Measurements from ENCODE around the gene SLC16A14.

SLC16A14 gene

DNA sequence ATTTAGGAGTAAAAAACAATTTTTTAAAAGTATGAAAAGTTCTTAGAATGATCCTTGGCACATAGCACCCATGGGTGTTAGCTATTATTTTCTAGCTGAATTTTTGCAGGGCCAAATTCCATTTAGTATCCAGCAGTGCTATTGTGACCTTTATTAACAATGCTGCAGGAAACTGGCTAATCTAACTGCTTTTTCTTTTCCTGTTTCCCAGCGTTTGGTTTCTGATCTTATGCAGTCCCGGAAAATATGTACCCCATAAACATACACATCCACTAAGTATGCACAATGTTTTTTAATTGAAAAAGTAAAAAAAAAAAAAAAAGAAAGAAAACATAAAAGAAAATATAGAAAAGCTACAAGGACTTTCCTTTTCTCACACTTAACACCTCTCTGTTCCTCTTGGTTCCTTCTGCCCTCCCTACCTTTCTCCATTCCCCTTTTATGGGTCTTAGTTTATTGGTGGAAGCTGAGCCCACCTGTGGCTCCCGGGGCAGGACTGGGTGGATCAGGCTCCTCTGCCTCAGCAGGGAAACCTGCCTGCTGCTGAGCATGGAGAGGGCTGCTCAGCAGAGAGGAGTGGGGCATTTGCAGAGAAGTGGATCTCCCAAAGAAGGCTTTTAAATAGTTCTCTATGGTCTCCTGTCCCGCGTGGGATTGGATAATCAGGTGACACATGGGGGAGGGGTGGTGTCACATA is 9.3 kb upstream of the SLC16A14 start:
- TF ChIP-seq, protein P1, sequence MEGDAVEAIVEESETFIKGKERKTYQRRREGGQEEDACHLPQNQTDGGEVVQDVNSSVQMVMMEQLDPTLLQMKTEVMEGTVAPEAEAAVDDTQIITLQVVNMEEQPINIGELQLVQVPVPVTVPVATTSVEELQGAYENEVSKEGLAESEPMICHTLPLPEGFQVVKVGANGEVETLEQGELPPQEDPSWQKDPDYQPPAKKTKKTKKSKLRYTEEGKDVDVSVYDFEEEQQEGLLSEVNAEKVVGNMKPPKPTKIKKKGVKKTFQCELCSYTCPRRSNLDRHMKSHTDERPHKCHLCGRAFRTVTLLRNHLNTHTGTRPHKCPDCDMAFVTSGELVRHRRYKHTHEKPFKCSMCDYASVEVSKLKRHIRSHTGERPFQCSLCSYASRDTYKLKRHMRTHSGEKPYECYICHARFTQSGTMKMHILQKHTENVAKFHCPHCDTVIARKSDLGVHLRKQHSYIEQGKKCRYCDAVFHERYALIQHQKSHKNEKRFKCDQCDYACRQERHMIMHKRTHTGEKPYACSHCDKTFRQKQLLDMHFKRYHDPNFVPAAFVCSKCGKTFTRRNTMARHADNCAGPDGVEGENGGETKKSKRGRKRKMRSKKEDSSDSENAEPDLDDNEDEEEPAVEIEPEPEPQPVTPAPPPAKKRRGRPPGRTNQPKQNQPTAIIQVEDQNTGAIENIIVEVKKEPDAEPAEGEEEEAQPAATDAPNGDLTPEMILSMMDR (IDR thresholded peaks at IDR 0.05; ENCODE audit: insufficient read depth, low read length, missing control alignments), result no peak
- POLR2A ChIA-PET, result no interaction called here

DNA sequence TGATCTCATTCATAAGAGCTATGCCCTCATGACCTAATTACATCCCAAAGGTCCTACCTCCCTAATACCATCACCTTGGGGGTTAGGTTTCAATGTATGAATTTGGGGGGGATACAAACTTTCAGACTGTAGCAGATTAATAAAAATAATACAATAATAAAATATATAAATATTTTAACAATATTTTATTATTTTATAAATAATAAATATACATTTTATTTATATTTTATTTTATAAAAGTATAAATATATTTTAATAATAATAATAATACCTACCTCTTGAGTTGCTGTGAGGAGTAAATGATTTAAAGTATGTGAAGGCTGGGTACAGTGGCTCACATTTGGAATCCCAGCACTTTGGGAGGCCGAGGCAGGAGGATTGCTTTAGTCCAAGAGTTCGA is 8.1 kb upstream of the SLC16A14 start:
- TF ChIP-seq, protein P1 (IDR thresholded peaks at IDR 0.05; ENCODE audit: insufficient read depth, low read length, missing control alignments), result no peak
- POLR2A ChIA-PET, result no interaction called here
- DNase-seq (ENCODE audit: low read depth, low spot score), result no peak
- CTCF ChIA-PET, result interaction anchor here (0.5 to 3.3 kb wide), 2 partner anchors 10 to 67 kb away, joined by 3 to 16 read pairs; no protein-coding TSS in a partner anchor
- H3K4me3 ChIP-seq (ENCODE audit: low read depth, low read length), result no peak overlapping the region

More for the DNA sequence above, 9.3 kb upstream of the SLC16A14 start:
- DNase-seq (ENCODE audit: low read depth, low spot score), result no peak
- no peak overlapping the region for H3K4me3 ChIP-seq (ENCODE audit: low read depth, low read length)
- CTCF ChIA-PET, result interaction anchor here (3.3 kb wide), 1 partner anchor 11 kb away, joined by 16 read pairs; no protein-coding TSS in a partner anchor

DNA sequence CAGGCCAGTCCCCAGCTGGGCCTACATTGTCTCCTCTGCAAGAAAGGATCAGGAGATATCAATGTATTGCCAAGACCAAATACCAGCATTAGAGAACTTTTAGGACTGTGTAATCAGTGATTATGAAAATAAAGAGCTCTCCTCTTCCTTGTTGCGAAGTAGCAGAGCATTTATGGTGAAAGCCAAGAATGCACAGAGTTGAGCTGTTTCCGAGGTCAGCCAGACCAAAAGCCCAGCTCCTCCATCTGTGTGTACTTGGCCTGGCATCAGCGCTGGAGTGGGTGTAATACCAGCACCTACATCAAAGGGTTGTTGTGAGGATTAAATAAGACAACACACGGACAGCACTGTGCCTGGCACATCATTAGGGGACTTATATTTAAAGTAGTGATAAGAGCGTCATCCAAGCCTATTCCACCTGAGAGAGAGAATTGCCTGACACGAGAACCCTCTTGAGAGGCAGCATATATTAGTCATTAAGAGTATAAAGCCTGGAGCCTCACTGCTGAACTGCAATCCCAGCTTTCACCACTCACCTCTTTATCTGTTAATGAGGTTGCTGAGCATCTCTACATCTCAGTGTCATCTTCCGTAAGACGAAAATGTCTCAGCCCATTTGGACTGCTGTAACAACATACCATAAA is 7.4 kb upstream of the SLC16A14 start:
- ChIA-PET CTCF (interaction anchor here (3.3 kb wide), 1 partner anchor 9 kb away, joined by 16 read pairs; no protein-coding TSS in a partner anchor), POLR2A (no interaction called here)
- no peak for DNase-seq (ENCODE audit: low read depth, low spot score)
- no peak overlapping the region for H3K4me3 ChIP-seq (ENCODE audit: low read depth, low read length)
- TF ChIP-seq, protein P1 (IDR thresholded peaks at IDR 0.05; ENCODE audit: insufficient read depth, low read length, missing control alignments), result no peak

DNA sequence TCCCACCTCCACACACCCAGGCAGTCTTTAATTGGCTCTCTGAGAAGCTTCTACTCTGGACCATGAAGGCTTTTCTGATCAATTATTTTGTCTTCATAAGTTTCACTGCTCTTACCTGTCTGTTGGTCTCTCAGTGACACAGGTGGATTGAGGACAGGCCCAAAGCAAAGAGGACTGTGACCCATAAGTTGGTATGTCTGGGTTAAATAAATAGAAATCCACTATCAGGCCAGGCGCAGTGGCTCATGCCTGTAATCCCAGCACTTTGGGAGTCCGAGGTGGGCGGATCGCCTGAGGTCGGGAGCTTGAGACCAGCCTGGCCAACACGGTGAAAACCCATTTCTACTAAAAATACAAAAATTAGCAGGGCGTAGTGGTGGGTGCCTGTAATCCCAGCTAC is 2.7 kb upstream of the SLC16A14 start:
- no peak for DNase-seq (ENCODE audit: low read depth, low spot score)
- POLR2A ChIA-PET, result no interaction called here
- H3K4me3 ChIP-seq (ENCODE audit: low read depth, low read length), result no peak overlapping the region
- TF ChIP-seq, protein P1 (IDR thresholded peaks at IDR 0.05; ENCODE audit: insufficient read depth, low read length, missing control alignments), result no peak
- CTCF ChIA-PET, result interaction anchor here (1.5 kb wide), 1 partner anchor 89 kb away, joined by 4 read pairs; no protein-coding TSS in a partner anchor

DNA sequence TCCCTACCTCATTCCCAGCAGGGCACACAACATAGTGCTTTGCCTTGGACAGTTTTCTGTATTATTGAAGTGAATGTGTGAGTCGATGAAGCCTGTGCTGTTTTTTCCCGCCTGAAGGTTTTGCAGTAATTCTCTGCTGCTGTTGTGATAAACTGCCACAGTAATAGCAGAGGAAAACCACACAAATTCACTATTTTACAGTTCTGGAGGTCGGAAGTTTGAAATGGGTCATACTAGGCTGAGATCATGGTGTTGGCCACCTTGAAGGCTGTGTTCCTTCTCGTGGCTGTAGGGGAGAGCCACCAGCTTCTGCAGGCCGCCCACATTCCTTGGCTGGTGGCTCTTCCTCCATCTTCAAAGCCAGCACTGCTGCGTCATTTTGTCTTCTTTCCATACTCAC is 678 bp upstream of the SLC16A14 start:
- TF ChIP-seq, protein P1 (IDR thresholded peaks at IDR 0.05; ENCODE audit: insufficient read depth, low read length, missing control alignments), result no peak
- POLR2A ChIA-PET, result no interaction called here
- no peak overlapping the region for H3K4me3 ChIP-seq (ENCODE audit: low read depth, low read length)
- DNase-seq (ENCODE audit: low read depth, low spot score), result no peak
- CTCF ChIA-PET, result interaction anchor here (1.5 to 4.3 kb wide), 4 partner anchors 61 to 100 kb away, joined by 3 to 33 read pairs (median 18); no protein-coding TSS in a partner anchor

DNA sequence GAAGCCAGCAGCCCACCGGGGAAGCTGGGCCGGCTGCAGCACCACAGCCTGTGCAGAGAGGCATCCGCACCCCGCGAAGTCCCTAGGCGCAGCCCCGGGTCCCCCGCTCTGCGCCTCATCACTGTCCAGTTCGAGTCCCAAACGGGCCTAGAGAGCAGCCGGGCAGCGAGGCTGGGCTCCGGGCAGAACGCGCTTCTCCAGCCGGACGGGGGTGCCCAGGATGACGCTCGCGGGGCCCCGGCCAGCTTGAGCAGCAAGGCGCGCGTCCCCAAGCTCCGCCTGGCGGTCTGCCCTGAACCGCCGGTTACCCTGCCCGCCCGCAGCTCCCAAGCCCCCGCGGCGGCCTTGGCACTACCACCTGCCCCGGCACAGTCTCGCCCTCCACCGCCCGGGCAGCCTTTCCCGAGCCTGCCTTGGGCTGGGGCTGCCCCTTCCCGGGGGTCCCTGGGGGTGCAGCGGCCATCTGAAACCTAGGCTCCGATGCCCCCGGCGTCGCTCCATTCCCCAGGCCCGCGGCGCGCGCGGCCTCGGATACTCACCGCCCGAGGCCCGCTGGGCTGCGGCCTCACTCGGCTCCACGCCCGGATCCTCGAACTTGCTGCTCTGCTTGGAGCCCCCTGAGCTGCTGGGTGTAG is 591 bp downstream of the SLC16A14 start:
- TF ChIP-seq, protein P1 (IDR thresholded peaks at IDR 0.05; ENCODE audit: insufficient read depth, low read length, missing control alignments), result peak; percentile 22
- H3K4me3 ChIP-seq (ENCODE audit: low read depth, low read length), result peak overlapping the region; percentile 57
- ChIA-PET POLR2A (interaction anchor here (0.6 kb wide), 1 partner anchor 152 kb away, joined by 3 read pairs; the partner anchor contains the start of gene SP110), CTCF (interaction anchor here (1.0 to 4.3 kb wide), 18 partner anchors 8 to 729 kb away, joined by 3 to 33 read pairs (median 5); no protein-coding TSS in a partner anchor)
- no peak for DNase-seq (ENCODE audit: low read depth, low spot score)
